ENCODE data around the gene SRRM5.

SRRM5 gene

DNA sequence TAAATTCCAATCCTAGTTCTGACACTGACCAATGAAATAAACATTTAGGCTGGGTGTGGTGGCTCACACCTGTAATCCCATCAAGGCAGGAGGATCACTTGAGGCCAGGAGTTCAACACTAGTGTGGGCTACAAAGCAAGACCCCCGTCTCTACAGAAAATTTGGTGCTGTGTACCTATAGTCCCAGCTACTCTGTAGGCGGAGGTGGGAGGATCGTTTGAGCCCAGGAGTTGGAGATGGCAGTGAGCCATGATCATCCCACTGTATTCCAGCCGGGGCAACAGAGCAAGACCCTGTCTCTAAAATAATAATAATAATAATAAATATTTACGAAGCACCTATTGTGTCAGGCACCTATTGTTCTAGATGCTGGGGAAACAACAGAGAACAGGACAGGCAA lies 22.6 kb upstream of the SRRM5 start:
- H3K27ac ChIP-seq (ENCODE audit: low read depth, low read length), result no peak overlapping the region
- no peak overlapping the region for H3K4me2 ChIP-seq (ENCODE audit: low read depth, low read length, poor library complexity, severe bottlenecking)
- no peaks in the 10 kb centered on the region for H3F3A ChIP-seq (ENCODE audit: insufficient read depth)
- no peaks in the 10 kb centered on the region for H4K20me1 ChIP-seq (ENCODE audit: low read depth, low read length)
- H3K36me3 ChIP-seq (ENCODE audit: low read length), result no peaks in the 10 kb centered on the region
- H3K9me3 ChIP-seq (ENCODE audit: insufficient read depth, low read length), result no peaks in the 10 kb centered on the region
- H3K9me2 ChIP-seq (replicated peaks; ENCODE audit: insufficient read depth, low read length), result no peaks in the 10 kb centered on the region
- no peak for TF ChIP-seq EZH2phosphoT487 (conservative IDR thresholded peaks at IDR 0.05; ENCODE audit: low read length)
- TF ChIP-seq, protein P1, sequence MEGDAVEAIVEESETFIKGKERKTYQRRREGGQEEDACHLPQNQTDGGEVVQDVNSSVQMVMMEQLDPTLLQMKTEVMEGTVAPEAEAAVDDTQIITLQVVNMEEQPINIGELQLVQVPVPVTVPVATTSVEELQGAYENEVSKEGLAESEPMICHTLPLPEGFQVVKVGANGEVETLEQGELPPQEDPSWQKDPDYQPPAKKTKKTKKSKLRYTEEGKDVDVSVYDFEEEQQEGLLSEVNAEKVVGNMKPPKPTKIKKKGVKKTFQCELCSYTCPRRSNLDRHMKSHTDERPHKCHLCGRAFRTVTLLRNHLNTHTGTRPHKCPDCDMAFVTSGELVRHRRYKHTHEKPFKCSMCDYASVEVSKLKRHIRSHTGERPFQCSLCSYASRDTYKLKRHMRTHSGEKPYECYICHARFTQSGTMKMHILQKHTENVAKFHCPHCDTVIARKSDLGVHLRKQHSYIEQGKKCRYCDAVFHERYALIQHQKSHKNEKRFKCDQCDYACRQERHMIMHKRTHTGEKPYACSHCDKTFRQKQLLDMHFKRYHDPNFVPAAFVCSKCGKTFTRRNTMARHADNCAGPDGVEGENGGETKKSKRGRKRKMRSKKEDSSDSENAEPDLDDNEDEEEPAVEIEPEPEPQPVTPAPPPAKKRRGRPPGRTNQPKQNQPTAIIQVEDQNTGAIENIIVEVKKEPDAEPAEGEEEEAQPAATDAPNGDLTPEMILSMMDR (IDR thresholded peaks at IDR 0.05; ENCODE audit: insufficient read depth, low read length, poor library complexity, severe bottlenecking), result no peak
- no peaks in the 10 kb centered on the region for H3K27me3 ChIP-seq (ENCODE audit: low read length)
- no peak overlapping the region for H3K9ac ChIP-seq (ENCODE audit: low read length)
- H3K79me2 ChIP-seq (ENCODE audit: insufficient read depth, low read length), result no peaks in the 10 kb centered on the region
- H2AFZ ChIP-seq (ENCODE audit: low read depth, low read length, severe bottlenecking), result no peak overlapping the region
- H3K4me3 ChIP-seq (ENCODE audit: insufficient read depth, low read length, poor library complexity, severe bottlenecking), result no peak overlapping the region

DNA sequence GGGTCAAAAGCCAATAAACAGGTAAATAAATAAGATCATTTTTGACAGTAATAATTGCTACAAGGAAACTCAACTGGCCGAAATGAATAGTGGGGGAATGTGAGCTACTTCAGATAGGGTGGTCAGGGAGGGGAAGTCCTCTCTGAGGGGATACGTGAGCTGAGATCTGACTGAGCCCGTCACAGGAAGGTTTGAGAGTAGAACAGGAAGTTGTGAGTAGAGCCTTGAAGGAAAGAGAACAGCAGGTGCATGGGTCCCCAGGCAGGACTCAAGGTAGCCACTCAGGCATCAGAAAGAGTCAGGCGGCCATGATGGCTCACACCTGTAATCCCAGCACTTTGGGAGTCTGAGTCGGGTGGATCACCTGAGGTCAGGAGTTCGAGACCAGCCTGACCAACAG lies 22.2 kb upstream of the SRRM5 start:
- Histone ChIP-seq H3K36me3 (ENCODE audit: low read length) (no peaks in the 10 kb centered on the region), H4K20me1 (ENCODE audit: low read depth, low read length) (no peaks in the 10 kb centered on the region), H3K9me3 (ENCODE audit: insufficient read depth, low read length) (no peaks in the 10 kb centered on the region)

DNA sequence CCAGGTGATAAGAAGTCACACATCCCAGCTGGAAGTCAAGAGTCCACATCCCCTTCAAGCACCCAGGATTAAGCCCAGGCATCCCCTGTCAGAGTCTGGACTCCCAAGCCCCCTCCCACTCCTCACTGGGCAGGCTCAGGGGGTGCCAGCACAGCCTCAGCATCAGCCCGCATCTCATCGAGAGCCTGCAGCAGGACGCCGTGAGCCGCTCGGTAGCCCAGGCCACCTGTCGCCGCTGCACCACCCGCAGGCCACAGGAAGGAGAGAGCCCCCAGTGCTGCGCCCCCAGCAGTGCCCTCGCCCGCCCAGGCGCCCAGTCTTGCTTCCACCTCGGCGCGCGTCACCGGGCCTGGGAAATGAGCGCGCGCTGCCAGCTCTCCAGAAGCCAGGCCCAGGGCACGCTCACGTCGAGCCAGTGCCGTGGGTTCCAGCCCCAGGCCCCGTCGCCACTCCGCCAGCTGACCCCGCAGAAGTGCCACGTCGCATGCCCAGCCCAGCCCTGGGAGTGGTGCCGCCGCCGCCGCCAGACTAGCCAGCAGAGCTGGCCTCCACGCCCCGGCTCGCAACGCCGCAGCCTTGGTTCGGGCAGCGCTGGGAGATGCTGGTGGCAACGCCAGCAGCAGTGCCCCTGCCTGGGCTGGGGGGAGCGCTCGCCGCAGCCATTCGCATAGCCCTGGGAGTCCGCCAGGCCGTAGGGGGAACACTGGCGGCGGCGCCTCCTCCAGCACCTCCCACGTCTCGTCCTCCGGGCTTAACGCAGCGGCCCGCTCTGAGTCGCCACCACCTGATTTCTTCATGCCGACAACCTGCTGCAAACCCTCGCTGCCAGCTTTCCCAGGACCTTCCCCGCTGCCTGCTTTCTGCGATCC lies 19.8 kb upstream of the SRRM5 start:
- H3K27ac ChIP-seq (ENCODE audit: low read depth, low read length), result no peak overlapping the region
- H3K4me3 ChIP-seq (ENCODE audit: insufficient read depth, low read length, poor library complexity, severe bottlenecking), result no peak overlapping the region
- TF ChIP-seq EZH2phosphoT487 (conservative IDR thresholded peaks at IDR 0.05; ENCODE audit: low read length), result no peak
- TF ChIP-seq, protein P1 (IDR thresholded peaks at IDR 0.05; ENCODE audit: insufficient read depth, low read length, poor library complexity, severe bottlenecking), result no peak
- no peak overlapping the region for H2AFZ ChIP-seq (ENCODE audit: low read depth, low read length, severe bottlenecking)
- H3K36me3 ChIP-seq (ENCODE audit: low read length), result no peaks in the 10 kb centered on the region
- H3K79me2 ChIP-seq (ENCODE audit: insufficient read depth, low read length), result peaks cover 8% of the 10 kb centered on the region
- no peaks in the 10 kb centered on the region for H3K9me2 ChIP-seq (replicated peaks; ENCODE audit: insufficient read depth, low read length)
- H3K27me3 ChIP-seq (ENCODE audit: low read length), result no peaks in the 10 kb centered on the region
- no peaks in the 10 kb centered on the region for H3K9me3 ChIP-seq (ENCODE audit: insufficient read depth, low read length)
- no peak overlapping the region for H3K9ac ChIP-seq (ENCODE audit: low read length)
- no peaks in the 10 kb centered on the region for H3F3A ChIP-seq (ENCODE audit: insufficient read depth)
- no peak overlapping the region for H3K4me2 ChIP-seq (ENCODE audit: low read depth, low read length, poor library complexity, severe bottlenecking)
- H4K20me1 ChIP-seq (ENCODE audit: low read depth, low read length), result no peaks in the 10 kb centered on the region

More for the DNA sequence above, 22.2 kb upstream of the SRRM5 start:
- Histone ChIP-seq H2AFZ (ENCODE audit: low read depth, low read length, severe bottlenecking) (no peak overlapping the region), H3K4me3 (ENCODE audit: insufficient read depth, low read length, poor library complexity, severe bottlenecking) (no peak overlapping the region), H3F3A (ENCODE audit: insufficient read depth) (no peaks in the 10 kb centered on the region), H3K4me2 (ENCODE audit: low read depth, low read length, poor library complexity, severe bottlenecking) (no peak overlapping the region), H3K9ac (ENCODE audit: low read length) (no peak overlapping the region), H3K9me2 (replicated peaks; ENCODE audit: insufficient read depth, low read length) (no peaks in the 10 kb centered on the region), H3K27me3 (ENCODE audit: low read length) (no peaks in the 10 kb centered on the region), H3K79me2 (ENCODE audit: insufficient read depth, low read length) (no peaks in the 10 kb centered on the region), H3K27ac (ENCODE audit: low read depth, low read length) (no peak overlapping the region)
- TF ChIP-seq, protein P1 (IDR thresholded peaks at IDR 0.05; ENCODE audit: insufficient read depth, low read length, poor library complexity, severe bottlenecking), result no peak
- TF ChIP-seq EZH2phosphoT487 (conservative IDR thresholded peaks at IDR 0.05; ENCODE audit: low read length), result no peak

Measured in SU-DHL-6 (cell line).